Mucosa of rectum (tissue), 2 donors: ENCODE data around the gene ANKRD44.

Source experiments
- H3K27ac ChIP-seq, 2 donors: one replicate each; pipeline ENCODE4 v1.7.0; 2013; ENCODE audit warnings: inconsistent platforms in 2 of 2, low read depth in 2 of 2, low read length in 2 of 2
- H3K27me3 ChIP-seq, 2 donors: one replicate each; pipeline ENCODE4 v1.7.0; 2013; ENCODE audit warnings: low read length in 2 of 2; ENCODE audit not compliant: control insufficient read depth in 2 of 2, insufficient read depth in 2 of 2
- H3K36me3 ChIP-seq, 2 donors: one replicate each; pipeline ENCODE4 v1.7.0; 2013; ENCODE audit warnings: low read length in 2 of 2; ENCODE audit not compliant: control insufficient read depth in 2 of 2, insufficient read depth in 2 of 2
- H3K4me1 ChIP-seq, 2 donors: one replicate each; pipeline ENCODE4 v1.7.0; 2013; ENCODE audit warnings: low read length in 2 of 2, mild to moderate bottlenecking in 1 of 2; ENCODE audit not compliant: control insufficient read depth in 2 of 2, insufficient read depth in 2 of 2
- H3K4me3 ChIP-seq, 2 donors: one replicate each; pipeline ENCODE4 v1.7.0; 2013; ENCODE audit warnings: low read length in 2 of 2
- H3K9ac ChIP-seq, 2 donors: one replicate each; pipeline ENCODE4 v1.7.0; 2013; ENCODE audit warnings: low read length in 2 of 2, low read depth in 1 of 2, mild to moderate bottlenecking in 1 of 2
- H3K9me3 ChIP-seq, 2 donors: one replicate each; pipeline ENCODE4 v1.7.0; 2013; ENCODE audit warnings: low read length in 2 of 2; ENCODE audit not compliant: control insufficient read depth in 2 of 2
- donor health status: healthy.
- donor health status: Normal muscosa, but diverticular disease.

Gene ANKRD44

GRCh38 chr2:197092431-197092830, 218.1 kb downstream of the ANKRD44 start:
- Histone ChIP-seq H3K4me3 (no peak overlapping the region), H3K27me3 (no peaks in the 10 kb centered on the region), H3K4me1 (no peaks in the 10 kb centered on the region), H3K9me3 (no peaks in the 10 kb centered on the region), H3K27ac (no peak overlapping the region), H3K9ac (no peak overlapping the region), H3K36me3 (peaks cover 0 to 7% of the 10 kb centered on the region in 2 donors)

- Histone ChIP-seq H3K4me1 (no peaks in the 10 kb centered on the region), H3K27ac (no peak overlapping the region)
Measured at GRCh38 chr2:197090742-197091367, 219.7 kb downstream of the ANKRD44 start.

GRCh38 chr2:197089655-197090054, 220.9 kb downstream of the ANKRD44 start:
- Histone ChIP-seq H3K9me3 (no peaks in the 10 kb centered on the region), H3K27ac (no peak overlapping the region), H3K9ac (no peak overlapping the region), H3K4me1 (no peaks in the 10 kb centered on the region), H3K36me3 (peaks cover 0 to 3% of the 10 kb centered on the region in 2 donors), H3K4me3 (no peak overlapping the region), H3K27me3 (no peaks in the 10 kb centered on the region)

More at GRCh38 chr2:197090742-197091367, 219.7 kb downstream of the ANKRD44 start:
- Histone ChIP-seq H3K27me3 (no peaks in the 10 kb centered on the region), H3K9me3 (no peaks in the 10 kb centered on the region), H3K9ac (no peak overlapping the region), H3K4me3 (no peak overlapping the region), H3K36me3 (peaks cover 0 to 7% of the 10 kb centered on the region in 2 donors)

GRCh38 chr2:197088694-197089093, 221.9 kb downstream of the ANKRD44 start:
- H3K4me3 ChIP-seq = no peak overlapping the region
- no peak overlapping the region for H3K9ac ChIP-seq
- peaks cover 0 to 3% of the 10 kb centered on the region in 2 donors for H3K36me3 ChIP-seq
- no peaks in the 10 kb centered on the region for H3K9me3 ChIP-seq
- no peak overlapping the region for H3K27ac ChIP-seq
- no peaks in the 10 kb centered on the region for H3K4me1 ChIP-seq
- H3K27me3 ChIP-seq = no peaks in the 10 kb centered on the region

- no peaks in the 10 kb centered on the region for H3K9me3 ChIP-seq
- peaks cover 0 to 7% of the 10 kb centered on the region in 2 donors for H3K36me3 ChIP-seq
- H3K9ac ChIP-seq = no peak overlapping the region
- no peak overlapping the region for H3K4me3 ChIP-seq
- no peaks in the 10 kb centered on the region for H3K27me3 ChIP-seq
- no peaks in the 10 kb centered on the region for H3K4me1 ChIP-seq
- H3K27ac ChIP-seq = no peak overlapping the region
Measured at GRCh38 chr2:197086500-197086899, 224.1 kb downstream of the ANKRD44 start.

- no peak overlapping the region for H3K27ac ChIP-seq
- H3K27me3 ChIP-seq = no peaks in the 10 kb centered on the region
- no peaks in the 10 kb centered on the region for H3K4me1 ChIP-seq
- H3K9me3 ChIP-seq = no peaks in the 10 kb centered on the region
- no peak overlapping the region for H3K9ac ChIP-seq
- H3K36me3 ChIP-seq = peaks cover 0 to 10% of the 10 kb centered on the region in 2 donors
- no peak overlapping the region for H3K4me3 ChIP-seq
Measured at GRCh38 chr2:197085665-197086064, 224.9 kb downstream of the ANKRD44 start.

- Histone ChIP-seq H3K9me3 (no peaks in the 10 kb centered on the region), H3K9ac (no peak overlapping the region), H3K27ac (no peak overlapping the region), H3K4me3 (no peak overlapping the region), H3K4me1 (peaks cover 0 to 3% of the 10 kb centered on the region in 2 donors), H3K36me3 (peaks cover 0 to 15% of the 10 kb centered on the region in 2 donors), H3K27me3 (no peaks in the 10 kb centered on the region)
Measured at GRCh38 chr2:197081294-197081693, 229.3 kb downstream of the ANKRD44 start.

GRCh38 chr2:197080578-197081216, 229.9 kb downstream of the ANKRD44 start:
- peaks cover 0 to 3% of the 10 kb centered on the region in 2 donors for H3K4me1 ChIP-seq
- H3K9me3 ChIP-seq = no peaks in the 10 kb centered on the region
- no peak overlapping the region for H3K27ac ChIP-seq
- H3K9ac ChIP-seq = no peak overlapping the region
- H3K4me3 ChIP-seq = no peak overlapping the region
- H3K36me3 ChIP-seq = peaks cover 0 to 15% of the 10 kb centered on the region in 2 donors
- no peaks in the 10 kb centered on the region for H3K27me3 ChIP-seq

GRCh38 chr2:197079832-197080555, 230.6 kb downstream of the ANKRD44 start:
- Histone ChIP-seq H3K9ac (no peak overlapping the region), H3K4me3 (no peak overlapping the region), H3K27ac (no peak overlapping the region), H3K9me3 (no peaks in the 10 kb centered on the region), H3K4me1 (peaks cover 0 to 3% of the 10 kb centered on the region in 2 donors), H3K27me3 (no peaks in the 10 kb centered on the region), H3K36me3 (peaks cover 0 to 15% of the 10 kb centered on the region in 2 donors)

- Histone ChIP-seq H3K4me1 (peaks cover 0 to 3% of the 10 kb centered on the region in 2 donors), H3K27me3 (no peaks in the 10 kb centered on the region), H3K27ac (no peak overlapping the region), H3K9ac (no peak overlapping the region), H3K36me3 (peaks cover 0 to 15% of the 10 kb centered on the region in 2 donors), H3K4me3 (no peak overlapping the region), H3K9me3 (no peaks in the 10 kb centered on the region)
Measured at GRCh38 chr2:197079414-197079813, 231.2 kb downstream of the ANKRD44 start.
